Kidney epithelial cell (primary cell): Measurements from ENCODE around the gene OR51G1. TPM values are rescaled to one million over a fixed set of nuclear protein-coding genes. Genes with fewer than 3 reads are reported as not detected.

Experiments used
- DNase-seq: peaks from one replicate; pipeline ENCODE4 v3.0.0-alpha.2; 2010; ENCODE audit warnings: low read depth
- H3K27me3 ChIP-seq: 2 replicates; pipeline ENCODE4 v1.6.0; 2011; ENCODE audit warnings: low read length; ENCODE audit not compliant: control insufficient read depth, insufficient read depth
- H3K36me3 ChIP-seq: 2 replicates; pipeline ENCODE4 v1.5.1; 2011; ENCODE audit warnings: low read length; ENCODE audit not compliant: control insufficient read depth, insufficient read depth
- H3K4me3 ChIP-seq: 2 replicates; pipeline ENCODE4 v1.5.1; 2011; ENCODE audit warnings: low read depth, mild to moderate bottlenecking, control low read depth, low read length
- total RNA-seq: library from RNA; depleted of rRNA; stranded (reverse); fragments of >200 nt; gene quantifications from 2 replicates; pipeline ENCODE4 v1.2.3, GENCODE V29; 2015
- TF ChIP-seq, protein P1 (sequence below): IDR thresholded peaks from 2 replicates; pipeline ENCODE4 v1.5.1; 2011; ENCODE audit warnings: mild to moderate bottlenecking, moderate library complexity, low read length, control low read depth, inconsistent platforms; ENCODE audit not compliant: insufficient read depth, poor library complexity, severe bottlenecking

Gene OR51G1
- total RNA-seq, 1 donor from 2014 or later: not detected

DNA sequence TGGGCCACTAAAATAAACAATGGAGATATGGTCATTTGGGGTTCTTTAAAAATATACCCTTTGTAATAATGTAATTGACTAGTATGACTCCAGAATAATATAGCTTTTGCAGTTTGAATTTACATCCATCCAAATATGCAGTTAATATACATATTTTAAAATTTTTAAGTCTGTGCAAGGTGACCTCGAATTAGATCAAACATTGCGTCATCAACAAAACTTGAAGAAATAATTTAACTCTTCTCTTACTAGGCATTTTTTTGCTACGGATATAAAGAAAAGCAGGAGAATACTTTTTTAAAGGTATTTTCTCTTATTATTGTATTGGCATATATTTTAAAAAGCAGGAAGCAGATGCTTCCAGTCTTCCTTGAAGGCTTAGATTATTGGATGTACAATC, 12.6 kb upstream of the OR51G1 start:
- H3K4me3 ChIP-seq: no peak overlapping the region
- H3K27me3 ChIP-seq: no peaks in the 10 kb centered on the region
- no peak for DNase-seq
- TF ChIP-seq, protein P1, sequence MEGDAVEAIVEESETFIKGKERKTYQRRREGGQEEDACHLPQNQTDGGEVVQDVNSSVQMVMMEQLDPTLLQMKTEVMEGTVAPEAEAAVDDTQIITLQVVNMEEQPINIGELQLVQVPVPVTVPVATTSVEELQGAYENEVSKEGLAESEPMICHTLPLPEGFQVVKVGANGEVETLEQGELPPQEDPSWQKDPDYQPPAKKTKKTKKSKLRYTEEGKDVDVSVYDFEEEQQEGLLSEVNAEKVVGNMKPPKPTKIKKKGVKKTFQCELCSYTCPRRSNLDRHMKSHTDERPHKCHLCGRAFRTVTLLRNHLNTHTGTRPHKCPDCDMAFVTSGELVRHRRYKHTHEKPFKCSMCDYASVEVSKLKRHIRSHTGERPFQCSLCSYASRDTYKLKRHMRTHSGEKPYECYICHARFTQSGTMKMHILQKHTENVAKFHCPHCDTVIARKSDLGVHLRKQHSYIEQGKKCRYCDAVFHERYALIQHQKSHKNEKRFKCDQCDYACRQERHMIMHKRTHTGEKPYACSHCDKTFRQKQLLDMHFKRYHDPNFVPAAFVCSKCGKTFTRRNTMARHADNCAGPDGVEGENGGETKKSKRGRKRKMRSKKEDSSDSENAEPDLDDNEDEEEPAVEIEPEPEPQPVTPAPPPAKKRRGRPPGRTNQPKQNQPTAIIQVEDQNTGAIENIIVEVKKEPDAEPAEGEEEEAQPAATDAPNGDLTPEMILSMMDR: no peak
- H3K36me3 ChIP-seq: no peaks in the 10 kb centered on the region

DNA sequence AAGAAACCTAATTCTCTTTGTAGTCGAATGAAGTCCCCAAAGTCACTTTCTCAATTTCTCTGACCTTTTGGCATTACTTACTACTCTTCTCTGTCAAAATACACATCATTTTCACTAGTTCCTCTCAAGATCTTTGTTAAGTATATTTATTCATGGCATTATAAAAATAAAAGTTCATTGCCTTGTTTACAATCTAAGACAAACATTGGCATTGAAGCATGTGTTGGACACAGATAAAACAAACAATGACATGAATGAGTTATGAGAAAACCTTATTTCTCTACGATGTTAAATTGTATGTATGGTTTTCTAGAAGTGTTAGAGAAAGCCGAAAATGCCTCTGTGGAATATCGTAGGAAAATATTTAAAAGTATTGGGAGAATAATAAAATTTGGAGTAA, 8.6 kb upstream of the OR51G1 start:
- H3K36me3 ChIP-seq: no peaks in the 10 kb centered on the region
- TF ChIP-seq, protein P1: no peak
- H3K27me3 ChIP-seq: no peaks in the 10 kb centered on the region
- H3K4me3 ChIP-seq: no peak overlapping the region
- no peak for DNase-seq

DNA sequence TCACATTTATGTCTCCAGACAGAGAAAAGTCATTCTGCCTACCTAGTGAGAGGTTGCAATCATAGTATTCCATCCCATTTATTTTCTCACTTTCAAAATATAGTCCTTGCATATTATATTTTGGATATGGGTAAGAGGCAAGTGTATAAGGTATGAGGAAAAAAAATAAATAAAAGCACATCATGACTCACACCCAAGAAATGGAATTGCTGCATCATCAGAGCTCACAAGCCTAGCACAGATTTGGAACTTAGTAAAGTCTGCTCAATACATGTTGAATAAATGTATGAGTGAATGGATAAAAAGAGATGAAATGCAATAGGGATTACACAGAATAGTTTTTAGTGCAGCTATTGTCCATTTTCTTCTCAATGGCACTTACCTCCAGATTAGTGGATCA, 2.5 kb upstream of the OR51G1 start:
- Histone ChIP-seq H3K36me3 (no peaks in the 10 kb centered on the region), H3K4me3 (no peak overlapping the region), H3K27me3 (no peaks in the 10 kb centered on the region)
- TF ChIP-seq, protein P1: no peak
- no peak for DNase-seq

DNA sequence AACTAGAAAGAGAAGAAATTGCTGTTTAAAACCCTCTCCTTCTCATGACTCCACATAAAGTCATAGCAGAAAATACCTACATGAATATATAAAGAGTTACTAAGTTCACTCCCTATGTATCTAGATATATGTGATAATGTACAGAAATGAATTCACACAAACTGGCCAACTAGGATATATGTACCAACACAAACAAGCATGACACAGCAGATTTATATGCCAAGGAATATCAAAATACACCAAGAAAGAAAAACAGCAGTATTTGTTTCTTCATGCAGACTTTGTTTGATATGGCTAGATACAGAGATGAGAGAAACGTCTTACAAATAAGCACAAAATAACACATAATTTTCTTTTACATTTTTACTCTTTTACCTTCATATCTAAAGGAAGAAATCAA, 1.8 kb downstream of the OR51G1 start:
- TF ChIP-seq, protein P1: no peak
- Histone ChIP-seq H3K36me3 (no peaks in the 10 kb centered on the region), H3K27me3 (no peaks in the 10 kb centered on the region), H3K4me3 (no peak overlapping the region)
- no peak for DNase-seq

DNA sequence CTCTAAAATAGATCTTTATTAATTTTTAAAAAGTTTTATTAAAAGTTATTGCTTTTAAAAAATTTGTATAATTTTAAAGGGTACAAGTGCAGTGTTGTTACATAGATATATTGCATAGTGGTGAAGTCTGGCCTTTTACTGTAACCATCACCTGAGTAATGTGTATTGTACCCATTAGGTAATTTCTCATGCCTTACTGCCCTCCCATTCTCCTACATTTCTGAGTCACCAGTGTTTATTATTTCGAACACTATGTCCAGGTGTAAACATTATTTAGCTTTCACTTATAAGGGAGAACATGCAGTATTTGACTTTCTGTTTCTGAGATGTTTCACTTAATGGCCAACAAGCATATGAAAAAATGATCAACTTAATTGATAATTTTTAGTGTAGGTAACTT, 2.3 kb downstream of the OR51G1 start:
- H3K36me3 ChIP-seq: no peaks in the 10 kb centered on the region
- no peak for DNase-seq
- H3K4me3 ChIP-seq: no peak overlapping the region
- TF ChIP-seq, protein P1: no peak
- H3K27me3 ChIP-seq: no peaks in the 10 kb centered on the region

DNA sequence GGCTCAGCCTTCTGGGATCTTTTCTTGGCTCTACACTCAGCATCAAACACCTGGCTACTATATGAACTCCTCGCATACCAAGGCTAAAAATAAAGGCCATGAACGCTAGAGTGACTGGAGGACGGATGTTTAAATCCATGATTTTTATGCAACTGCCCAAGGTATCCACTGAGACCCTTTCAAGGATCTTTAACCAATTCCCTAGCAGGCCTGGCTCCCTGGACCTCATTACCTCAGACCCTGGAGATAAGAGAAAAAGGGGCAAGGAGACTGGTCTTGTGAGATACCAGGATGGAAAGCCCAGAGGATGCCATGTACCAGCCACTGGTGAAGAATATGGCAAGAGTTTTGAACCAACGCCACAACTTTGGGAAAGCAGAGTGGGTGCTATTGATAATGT, 4.9 kb downstream of the OR51G1 start, which contains the start of gene OR51G2:
TSS of gene OR51G2 (minus strand) at position 101 of the 400 bp plus-strand sequence. CDS start 3,687 bp downstream, outside the sequence.
- Histone ChIP-seq H3K36me3 (no peaks in the 10 kb centered on the region), H3K4me3 (no peak within 1 kb of the TSS), H3K27me3 (no peaks in the 10 kb centered on the region)
- TF ChIP-seq, protein P1: no peak
- no peak for DNase-seq
